K562 (cell line): ENCODE measurements around the gene LAMTOR1. TPM values are rescaled to one million over a fixed set of nuclear protein-coding genes. Genes with fewer than 3 reads are reported as not detected.

Experiments
- ATAC-seq: fragments of 200-7000 bp; cut with Tn5 transposase; 3 replicates; pipeline ENCODE4 v1.9.1; 2020; ENCODE audit warnings: moderate library complexity
- BruUV-seq: library from RNA; stranded (reverse); fragments of 400-500 nt; replicated peaks from 2 replicates; lab custom pipeline; 2021; lab: Mats Ljungman, UMichigan
- CTCF ChIA-PET: fragments of 300-600 bp; formaldehyde crosslinking; extraction: SDS; loops from one replicate; lab custom pipeline; 2021; ENCODE audit warnings: low intra/inter-chr PET ratio; lab: Yijun Ruan, JAX
- POLR2A ChIA-PET: fragments of 300-600, 350-650 bp; sonication (Branson Sonifier 250); formaldehyde crosslinking; extraction: SDS; loops from one replicate; lab custom pipeline; 2021; ENCODE audit warnings: antibody characterized with exemption, inconsistent platforms; lab: Yijun Ruan, JAX
- DNase-seq, 4 experiments: peaks; one replicate each; pipeline versions ENCODE4 v3.0.0 to v3.0.0-alpha.2; 2011 to 2018; ENCODE audit warnings: low spot score in 3 of 4, mixed read lengths in 3 of 4; ENCODE audit errors: extremely low read depth in 1 of 4
- FAIRE-seq: peaks from 2 replicates; lab custom pipeline; 2011; peaks lifted over from hg19 to GRCh38; lab: Jason Lieb, UNC
- H2AFZ ChIP-seq: 2 replicates; pipeline ENCODE4 v1.6.0; 2011; ENCODE audit warnings: low read depth, low read length, control low read depth, inconsistent platforms
- H3K27ac ChIP-seq: fragments of 200-600 bp; 3 replicates; pipeline ENCODE4 v1.8.0; 2011; ENCODE audit warnings: low read depth, mild to moderate bottlenecking, control low read depth, inconsistent platforms, low read length, moderate library complexity, mixed read lengths; ENCODE audit errors: extremely low read depth
- H3K27me3 ChIP-seq, 2 experiments: fragments of 300-600 bp in 1 of 2; 2 replicates in 1 of 2; 3 replicates in 1 of 2; pipeline versions ENCODE4 v1.6.0 to v1.8.0; 2011; ENCODE audit warnings: inconsistent platforms in 2 of 2, low read length in 2 of 2, mild to moderate bottlenecking in 1 of 2, mixed read lengths in 1 of 2, moderate library complexity in 1 of 2; ENCODE audit not compliant: control insufficient read depth in 2 of 2, insufficient read depth in 2 of 2
- H3K36me3 ChIP-seq: fragments of 300-600 bp; 3 replicates; pipeline ENCODE4 v1.8.0; 2011; ENCODE audit warnings: mild to moderate bottlenecking, low read length, inconsistent platforms; ENCODE audit not compliant: control insufficient read depth, insufficient read depth
- H3K4me1 ChIP-seq, 2 experiments: fragments of 200-600 bp in 1 of 2; replicated peaks in 1 of 2; 2 replicates in 1 of 2; 3 replicates in 1 of 2; pipeline versions ENCODE4 v1.5.1 to v1.8.0; 2011; ENCODE audit warnings: inconsistent platforms in 2 of 2, low read length in 2 of 2, mild to moderate bottlenecking in 1 of 2, mixed read lengths in 1 of 2, moderate library complexity in 1 of 2; ENCODE audit not compliant: control insufficient read depth in 2 of 2, insufficient read depth in 2 of 2
- H3K4me2 ChIP-seq: 2 replicates; pipeline ENCODE4 v1.6.1; 2011; ENCODE audit warnings: low read length, control low read depth, inconsistent platforms, mixed read lengths; ENCODE audit not compliant: insufficient read depth
- H3K4me3 ChIP-seq: fragments of 200-600 bp; sonication (generic), shearing (Covaris generic); 2 replicates; pipeline ENCODE4 v1.5.1; 2016; ENCODE audit warnings: control low read depth, inconsistent platforms
- H3K79me2 ChIP-seq: fragments of 200-600 bp; 3 replicates; pipeline ENCODE4 v1.8.0; 2011; ENCODE audit warnings: low read length, inconsistent platforms; ENCODE audit not compliant: control insufficient read depth, insufficient read depth
- H3K9ac ChIP-seq, 2 experiments: 2 replicates each; pipeline versions ENCODE4 v1.6.0 to v1.6.1; 2011; ENCODE audit warnings: low read depth in 2 of 2, low read length in 2 of 2, control low read depth in 1 of 2, inconsistent platforms in 1 of 2, mild to moderate bottlenecking in 1 of 2, mixed read lengths in 1 of 2; ENCODE audit not compliant: insufficient read depth in 1 of 2
- H3K9me1 ChIP-seq: one replicate; pipeline ENCODE4 v1.6.0; 2011; ENCODE audit warnings: inconsistent platforms, mild to moderate bottlenecking, low read length, moderate library complexity; ENCODE audit not compliant: control insufficient read depth, insufficient read depth
- H3K9me3 ChIP-seq: replicated peaks from 2 replicates; pipeline ENCODE4 v1.5.1; 2011; ENCODE audit warnings: low read depth, low read length, inconsistent platforms; ENCODE audit not compliant: control insufficient read depth, insufficient read depth
- H4K20me1 ChIP-seq: replicated peaks from 2 replicates; pipeline ENCODE4 v1.6.1; 2011; ENCODE audit warnings: low read length, inconsistent platforms, mixed read lengths; ENCODE audit not compliant: control insufficient read depth, insufficient read depth
- CBFA2T3 ChIP-seq: fragments of 450-650 bp; IDR thresholded peaks from 2 replicates; pipeline ENCODE4 v1.6.1; 2017
- CTCFL ChIP-seq: IDR thresholded peaks from 2 replicates; pipeline ENCODE4 v1.6.1; 2011; ENCODE audit warnings: borderline replicate concordance, low read depth, mild to moderate bottlenecking, moderate library complexity, low read length; ENCODE audit not compliant: insufficient read depth, poor library complexity, severe bottlenecking
- GATA2 ChIP-seq: sonication (generic); formaldehyde crosslinking; IDR thresholded peaks from 2 replicates; pipeline ENCODE4 v1.4.0; 2020; ENCODE audit warnings: mild to moderate bottlenecking, missing genetic modification reagents
- HMGN3 ChIP-seq: IDR thresholded peaks from 2 replicates; pipeline ENCODE4 v1.6.1; 2011; ENCODE audit warnings: borderline replicate concordance, low read depth, mild to moderate bottlenecking, mixed read lengths, low read length; ENCODE audit not compliant: insufficient read length; ENCODE audit errors: extremely low read depth
- NR0B1 ChIP-seq: fragments of 450-650 bp; IDR thresholded peaks from one replicate; pipeline ENCODE4 v1.6.1; 2018; ENCODE audit warnings: mild to moderate bottlenecking, moderate library complexity; ENCODE audit not compliant: partially characterized antibody
- NR2C1 ChIP-seq, 2 experiments: fragments of 450-650 bp; IDR thresholded peaks; 2 replicates each; pipeline ENCODE4 v1.6.1; 2017; ENCODE audit warnings: mild to moderate bottlenecking in 2 of 2, antibody characterized with exemption in 1 of 2, inconsistent platforms in 1 of 2, missing compliant biosample characterization in 1 of 2, missing genetic modification characterization in 1 of 2
- SIN3A ChIP-seq, 2 experiments: fragments of 150-350 bp in 1 of 2; IDR thresholded peaks; 2 replicates each; pipeline ENCODE4 v1.6.1; 2011 to 2016; ENCODE audit warnings: borderline replicate concordance in 2 of 2, low read depth in 2 of 2, low read length in 2 of 2, mild to moderate bottlenecking in 2 of 2, moderate library complexity in 2 of 2; ENCODE audit not compliant: control insufficient read depth in 1 of 2
- TAF1 ChIP-seq: IDR thresholded peaks from 2 replicates; pipeline ENCODE4 v1.6.1; 2011; ENCODE audit warnings: mild to moderate bottlenecking, low read length, moderate library complexity; ENCODE audit not compliant: insufficient read depth, control insufficient read depth, severe bottlenecking; ENCODE audit errors: extremely low read depth
- VEZF1 ChIP-seq: fragments of 200-800 bp; sonication (Bioruptor generic); IDR thresholded peaks from 2 replicates; pipeline ENCODE4 v1.6.1; 2017; ENCODE audit warnings: missing genetic modification characterization, missing compliant biosample characterization
- ZBTB49 ChIP-seq: sonication (generic); formaldehyde crosslinking; IDR thresholded peaks from 2 replicates; pipeline ENCODE4 v1.8.0; 2022; ENCODE audit warnings: missing genetic modification reagents, mild to moderate bottlenecking, borderline replicate concordance
- ZNF121 ChIP-seq: sonication (generic); formaldehyde crosslinking; conservative IDR thresholded peaks from 2 replicates; pipeline ENCODE4 v1.8.0; 2022; ENCODE audit warnings: missing genetic modification reagents
- WGBS: fragments of 100-300 bp; shearing (Covaris generic); methylation state at CpG from one replicate; pipeline ENCODE4 v1.1.6; 2016; ENCODE audit warnings: low coverage, mixed read lengths; ENCODE audit not compliant: insufficient coverage; ENCODE audit errors: missing lambda C conversion rate; 5-methylcytosine and 5-hydroxymethylcytosine counted together
- in situ Hi-C: fragments of 300-500 bp; cut with MboI; formaldehyde crosslinking; loops from 4 replicates; pipeline ENCODE4 v1.15.0; 2018; ENCODE audit warnings: inconsistent platforms, mixed read lengths
- intact Hi-C: fragments of 100-400 bp; cut with micrococcal nuclease; formaldehyde crosslinking; loops from 2 replicates; pipeline ENCODE4 v1.14.2; 2022
- polyA plus RNA-seq, 8 experiments: library from polyadenylated mRNA; depleted of rRNA in 4 of 8; stranded (reverse) in 5 of 8; unstranded in 3 of 8; fragments of >200 nt; fragmentation: Nextera tagmentation in 2 of 8; fragmentation: Illumina TruSeq in 1 of 8; extraction: Ambion mirVana in 2 of 8; extraction: Trizol in 1 of 8; gene quantifications; 2 replicates each; pipeline versions ENCODE4 v1.2.1 to v1.2.3, GENCODE V29; 2011 to 2014; ENCODE audit warnings: inconsistent platforms in 1 of 8, missing spikeins in 1 of 8
- total RNA-seq, 7 experiments: library from RNA; depleted of rRNA in 6 of 7; stranded (reverse); fragments of >200 nt in 6 of 7; fragmentation: Illumina TruSeq in 2 of 7; extraction: Trizol in 2 of 7; gene quantifications; 2 replicates each; pipeline versions ENCODE4 v1.2.1 to v1.2.3, GENCODE V29; 2011 to 2021; ENCODE audit warnings: low replicate concordance in 1 of 7

The LAMTOR1 gene
- total and polyA plus RNA-seq, 9 of the 15 experiments (the other 6 are each of a cell fraction or from before 2014, with no cell fraction given): 62.6 to 104 (median 85.3) TPM

GRCh38 chr11:72079819-72080325, 23.2 kb downstream of the LAMTOR1 start:
- Histone ChIP-seq H3K9me1 (no peaks in the 10 kb centered on the region), H3K27me3 (no peaks in the 10 kb centered on the region), H3K9me3 (no peaks in the 10 kb centered on the region), H3K27ac (peak overlapping the region; percentile 86), H3K4me1 (peaks cover 6 to 20% of the 10 kb centered on the region in 2 experiments; a peak in 3 of 5 replicates), H4K20me1 (0 out of 2 replicates have a peak, but pooled peaks cover 6% of the 10 kb centered on the region), H3K36me3 (peaks cover 15% of the 10 kb centered on the region; the same call in 2 of the 3 replicates), H3K79me2 (peaks cover 51% of the 10 kb centered on the region), H2AFZ (peak overlapping the region; percentile 83), H3K4me2 (peak overlapping the region; percentile 92), H3K9ac (peak overlapping the region; percentile 82 to 94), H3K4me3 (peak overlapping the region; percentile 70)
- in situ Hi-C loops (no loop called here), intact Hi-C loops (loop anchor here (1.0 to 2.0 kb wide), 3 partner anchors 23 to 39 kb away; partner anchors contain the start of genes ANAPC15 and LAMTOR1)
- BruUV-seq: no TSS peak
- DNase-seq: peak in 3 of 4 experiments; percentile 36 to 76 (median 74)
- WGBS: 1% methylated on average over 15 of the region's 16 CpGs
- CTCF ChIA-PET: no interaction called here
- ATAC-seq: peak; percentile 53
- POLR2A ChIA-PET: interaction anchor here (0.6 to 2.9 kb wide), 3 partner anchors 20 to 74 kb away, joined by 4 to 10 read pairs (median 4); no protein-coding TSS in a partner anchor
- no peak for FAIRE-seq
- TF ChIP-seq ZBTB49 (no peak), HMGN3 (no peak), CBFA2T3 (no peak), NR0B1 (no peak), VEZF1 (CRISPR knock-in tag) (no peak), NR2C1 (IDR thresholded peaks at IDR 0.05) (no peak), NR2C1 (tag; IDR thresholded peaks at IDR 0.05) (no peak), TAF1 (no peak), GATA2 (CRISPR knock-in tag) (0 out of 2 replicates have a peak, but pooled peaks have one; percentile 16), SIN3A (IDR thresholded peaks at IDR 0.05; ENCODE audit: borderline replicate concordance in 2 of 2, control insufficient read depth in 1 of 2, low read depth in 2 of 2, low read length in 2 of 2) (peak in 1 of 2 experiments; percentile 23; a peak in 1 of 4 replicates), ZNF121 (CRISPR knock-in tag) (no peak), CTCFL (no peak)
